WTC11 (cell line): ENCODE results near the gene MED27. TPM values are rescaled to one million over a fixed set of nuclear protein-coding genes. Genes with fewer than 3 reads are reported as not detected.

ENCODE experiments used
- ATAC-seq: fragments of 200-7000 bp; cut with Tn5 transposase; 2 replicates; pipeline ENCODE4 v1.10.0; 2021; ENCODE audit warnings: mild to moderate bottlenecking, moderate library complexity
- CTCF ChIA-PET: fragments of 300-600 bp; sonication (Branson Sonifier 250); formaldehyde crosslinking; loops from one replicate; lab custom pipeline; 2021; ENCODE audit warnings: antibody characterized with exemption; lab: Charles Lee
- POLR2A ChIA-PET: fragments of 350-600 bp; sonication (Branson Sonifier 250); formaldehyde crosslinking; loops from one replicate; lab custom pipeline; 2021; ENCODE audit warnings: antibody characterized with exemption; lab: Charles Lee
- DNase-seq: peaks from one replicate; pipeline ENCODE4 v3.0.0; 2021; ENCODE audit warnings: low spot score
- H3K27ac Mint-ChIP-seq: 2 replicates; pipeline ENCODE4 v1.8.0; 2021; ENCODE audit warnings: mixed read lengths
- H3K27me3 Mint-ChIP-seq: 2 replicates; pipeline ENCODE4 v1.8.0; 2021; ENCODE audit warnings: low read depth, mild to moderate bottlenecking, moderate library complexity, mixed read lengths
- H3K36me3 Mint-ChIP-seq: 2 replicates; pipeline ENCODE4 v1.8.0; 2021; ENCODE audit warnings: mixed read lengths
- H3K4me1 Mint-ChIP-seq: 2 replicates; pipeline ENCODE4 v1.8.0; 2022; ENCODE audit warnings: mixed read lengths
- H3K4me3 Mint-ChIP-seq: 2 replicates; pipeline ENCODE4 v1.8.0; 2021; ENCODE audit warnings: mild to moderate bottlenecking, moderate library complexity, mixed read lengths
- H3K9me3 Mint-ChIP-seq: 2 replicates; pipeline ENCODE4 v1.8.0; 2021; ENCODE audit warnings: mixed read lengths
- E2F5 ChIP-seq: sonication (generic); formaldehyde crosslinking; IDR thresholded peaks from 2 replicates; pipeline ENCODE4 v1.8.1; 2022; ENCODE audit warnings: mild to moderate bottlenecking, moderate library complexity, missing genetic modification reagents
- ELF4 ChIP-seq: sonication (generic); formaldehyde crosslinking; IDR thresholded peaks from 2 replicates; pipeline ENCODE4 v1.8.1; 2022; ENCODE audit warnings: low read depth, mild to moderate bottlenecking, moderate library complexity, missing genetic modification reagents
- EMX1 ChIP-seq: fragments of 250-450 bp; sonication (Bioruptor Pico); IDR thresholded peaks from 2 replicates; pipeline ENCODE4 v1.8.0; 2021; ENCODE audit warnings: mild to moderate bottlenecking
- ESRRA ChIP-seq: sonication (generic); formaldehyde crosslinking; IDR thresholded peaks from 2 replicates; pipeline ENCODE4 v1.8.1; 2022; ENCODE audit warnings: mild to moderate bottlenecking, missing genetic modification reagents, borderline replicate concordance
- GRHL2 ChIP-seq: fragments of 250-450 bp; sonication (Bioruptor Pico); IDR thresholded peaks from 2 replicates; pipeline ENCODE4 v1.8.0; 2022; ENCODE audit warnings: mild to moderate bottlenecking, moderate library complexity; ENCODE audit not compliant: insufficient replicate concordance, severe bottlenecking
- HMGA2 ChIP-seq: fragments of 250-450 bp; sonication (Bioruptor Pico); IDR thresholded peaks from 2 replicates; pipeline ENCODE4 v1.4.0; 2021; ENCODE audit warnings: mild to moderate bottlenecking, moderate library complexity
- HMGXB4 ChIP-seq: sonication (generic); formaldehyde crosslinking; IDR thresholded peaks from 2 replicates; pipeline ENCODE4 v1.8.1; 2023; ENCODE audit warnings: mild to moderate bottlenecking, moderate library complexity, missing genetic modification reagents
- IRF2 ChIP-seq: sonication (generic); formaldehyde crosslinking; IDR thresholded peaks from 2 replicates; pipeline ENCODE4 v1.8.0; 2022; ENCODE audit warnings: low read depth, missing genetic modification reagents, borderline replicate concordance
- KAT7 ChIP-seq: sonication (generic); formaldehyde crosslinking; IDR thresholded peaks from 2 replicates; pipeline ENCODE4 v1.8.1; 2023; ENCODE audit warnings: missing genetic modification reagents, mild to moderate bottlenecking, borderline replicate concordance
- MXD4 ChIP-seq: fragments of 250-450 bp; sonication (Bioruptor Pico); IDR thresholded peaks from 2 replicates; pipeline ENCODE4 v1.8.0; 2021; ENCODE audit warnings: mild to moderate bottlenecking, moderate library complexity, borderline replicate concordance
- NFE2L1 ChIP-seq: sonication (generic); formaldehyde crosslinking; IDR thresholded peaks from 2 replicates; pipeline ENCODE4 v1.8.1; 2023; ENCODE audit warnings: missing genetic modification reagents
- PRDM15 ChIP-seq: sonication (generic); formaldehyde crosslinking; IDR thresholded peaks from 2 replicates; pipeline ENCODE4 v1.8.0; 2022; ENCODE audit warnings: missing genetic modification reagents
- PREB ChIP-seq: sonication (generic); formaldehyde crosslinking; IDR thresholded peaks from 2 replicates; pipeline ENCODE4 v1.8.1; 2022; ENCODE audit warnings: mild to moderate bottlenecking, missing genetic modification reagents, moderate library complexity, borderline replicate concordance
- SOX15 ChIP-seq: fragments of 250-450 bp; sonication (Bioruptor Pico); IDR thresholded peaks from 2 replicates; pipeline ENCODE4 v1.9.0; 2021; ENCODE audit warnings: mild to moderate bottlenecking
- SP1 ChIP-seq: sonication (generic); formaldehyde crosslinking; conservative IDR thresholded peaks from 2 replicates; pipeline ENCODE4 v1.8.1; 2022; ENCODE audit warnings: missing genetic modification reagents
- TP53 ChIP-seq: sonication (generic); formaldehyde crosslinking; IDR thresholded peaks from 2 replicates; pipeline ENCODE4 v1.8.1; 2023; ENCODE audit warnings: mild to moderate bottlenecking, missing genetic modification reagents
- ZNF121 ChIP-seq: sonication (generic); formaldehyde crosslinking; IDR thresholded peaks from 2 replicates; pipeline ENCODE4 v1.8.0; 2023; ENCODE audit warnings: missing genetic modification reagents
- ZNF219 ChIP-seq: sonication (generic); formaldehyde crosslinking; IDR thresholded peaks from 2 replicates; pipeline ENCODE4 v1.8.0; 2023; ENCODE audit warnings: missing genetic modification reagents, mild to moderate bottlenecking, borderline replicate concordance
- ZNF317 ChIP-seq: sonication (generic); formaldehyde crosslinking; IDR thresholded peaks from 2 replicates; pipeline ENCODE4 v1.8.1; 2023; ENCODE audit warnings: low read depth, mild to moderate bottlenecking, moderate library complexity, missing genetic modification reagents, borderline replicate concordance
- ZNF512 ChIP-seq: sonication (generic); formaldehyde crosslinking; IDR thresholded peaks from 2 replicates; pipeline ENCODE4 v1.8.1; 2022; ENCODE audit warnings: missing genetic modification reagents, borderline replicate concordance
- total RNA-seq: library from RNA; stranded (reverse); gene quantifications from 3 replicates; pipeline ENCODE4 v1.2.3, GENCODE V29; 2021

MED27 gene
- total RNA-seq, 1 experiment from 2014 or later = 27.9 TPM

- DNase-seq (no peak), ATAC-seq (no peak)
- Mint-ChIP-seq H3K27me3 (no peaks in the 10 kb centered on the region), H3K36me3 (no peaks in the 10 kb centered on the region), H3K9me3 (no peaks in the 10 kb centered on the region), H3K27ac (no peak overlapping the region), H3K4me3 (no peak overlapping the region), H3K4me1 (peaks cover 75% of the 10 kb centered on the region)
- ChIA-PET POLR2A (no interaction called here), CTCF (no interaction called here)
- TF ChIP-seq TP53 (CRISPR knock-in tag) = no peak
- TF ChIP-seq ESRRA (CRISPR knock-in tag) = no peak
- TF ChIP-seq NFE2L1 (CRISPR knock-in tag) = no peak
- TF ChIP-seq ZNF219 = no peak
- no peak for TF ChIP-seq ZNF317 (CRISPR knock-in tag)
These were observed 187.4 kb downstream of the MED27 start for GRCh38 chr9:131892162-131892707.

GRCh38 chr9:131891598-131891997, 188.1 kb downstream of the MED27 start:
- Mint-ChIP-seq H3K9me3 (no peaks in the 10 kb centered on the region), H3K4me1 (peaks cover 79% of the 10 kb centered on the region), H3K4me3 (no peak overlapping the region), H3K27ac (no peak overlapping the region), H3K27me3 (no peaks in the 10 kb centered on the region), H3K36me3 (no peaks in the 10 kb centered on the region)
- CTCF ChIA-PET = no interaction called here
- POLR2A ChIA-PET = no interaction called here
- no peak for DNase-seq
- no peak for ATAC-seq
- TF ChIP-seq EMX1 (CRISPR knock-in tag) = no peak
- no peak for TF ChIP-seq SOX15 (CRISPR knock-in tag)
- no peak for TF ChIP-seq HMGXB4 (CRISPR knock-in tag)
- TF ChIP-seq IRF2 (CRISPR knock-in tag) = no peak
- TF ChIP-seq E2F5 (CRISPR knock-in tag) = no peak
- TF ChIP-seq ZNF512 (CRISPR knock-in tag) = no peak
- TF ChIP-seq KAT7 (CRISPR knock-in tag) = no peak
- no peak for TF ChIP-seq MXD4 (CRISPR knock-in tag)
- TF ChIP-seq PRDM15 (CRISPR knock-in tag) = no peak
- TF ChIP-seq ZNF121 = no peak
- TF ChIP-seq PREB = no peak
- TF ChIP-seq HMGA2 (CRISPR knock-in tag) = no peak
- no peak for TF ChIP-seq ELF4 (CRISPR knock-in tag)
- no peak for TF ChIP-seq SP1 (CRISPR knock-in tag)
- TF ChIP-seq GRHL2 (CRISPR knock-in tag) = no peak
- TF ChIP-seq, all 79 proteins: peak for 0
